HG02943 (cell line): ENCODE measurements around the gene MYO1F.

ENCODE experiments used
- ATAC-seq: cut with Tn5 transposase; IDR thresholded peaks from one replicate; pipeline ENCODE4 v1.9.1; 2021; ENCODE audit warnings: mild to moderate bottlenecking, low read depth, moderate library complexity; ENCODE audit not compliant: unreplicated experiment

MYO1F gene

GRCh38 chr19:8499048-8499833 is 78.0 kb downstream of the MYO1F start:
- no peak for ATAC-seq

DNA sequence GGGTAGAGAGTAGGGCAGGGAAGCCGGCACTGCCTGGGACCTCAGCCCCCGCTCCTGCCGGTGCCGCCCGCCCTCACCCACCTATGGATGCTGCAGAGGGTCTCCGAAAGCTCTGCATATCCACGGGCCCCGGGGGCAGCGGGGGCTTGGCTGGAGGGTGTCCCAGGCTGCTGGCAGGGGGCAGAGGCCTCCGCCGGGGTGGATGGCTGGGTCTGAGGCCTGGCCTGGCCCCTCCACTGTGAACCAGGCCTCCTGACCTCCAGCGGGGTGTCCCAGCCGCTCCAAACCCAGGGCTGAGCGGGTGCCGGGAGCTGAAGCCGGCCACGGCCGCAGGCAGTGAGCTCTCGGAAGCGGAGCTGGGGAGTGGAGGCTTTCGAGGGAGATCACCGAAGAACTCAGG is 78.9 kb downstream of the MYO1F start:
- ATAC-seq, result no peak

GRCh38 chr19:8494158-8494557 is 83.1 kb downstream of the MYO1F start:
- ATAC-seq, result no peak

DNA sequence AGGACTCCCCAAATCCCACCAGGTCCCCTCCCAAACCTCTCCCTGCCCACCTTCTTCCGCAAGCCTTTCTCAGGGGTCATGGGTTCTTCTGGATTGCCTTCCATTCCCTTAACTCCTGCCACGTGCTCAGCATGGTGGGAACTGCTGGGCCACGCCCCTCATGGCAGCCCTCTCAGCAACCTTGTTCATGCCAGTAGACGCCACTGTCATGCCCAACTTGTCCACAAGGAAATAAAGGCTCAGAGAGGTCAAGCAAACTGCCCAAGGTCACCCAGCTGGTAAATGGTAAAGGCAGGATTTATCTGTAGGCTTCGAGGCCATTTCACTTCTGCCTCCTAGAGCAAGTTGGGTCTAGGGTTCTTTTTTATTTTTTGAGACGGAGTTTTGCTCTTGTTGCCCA is 85.7 kb downstream of the MYO1F start:
- no peak for ATAC-seq

- ATAC-seq, result no peak
These were observed 86.4 kb downstream of the MYO1F start for GRCh38 chr19:8490873-8491272.

GRCh38 chr19:8490395-8490760 is 86.9 kb downstream of the MYO1F start:
- no peak for ATAC-seq

GRCh38 chr19:8489561-8490394 is 87.5 kb downstream of the MYO1F start:
- no peak for ATAC-seq

DNA sequence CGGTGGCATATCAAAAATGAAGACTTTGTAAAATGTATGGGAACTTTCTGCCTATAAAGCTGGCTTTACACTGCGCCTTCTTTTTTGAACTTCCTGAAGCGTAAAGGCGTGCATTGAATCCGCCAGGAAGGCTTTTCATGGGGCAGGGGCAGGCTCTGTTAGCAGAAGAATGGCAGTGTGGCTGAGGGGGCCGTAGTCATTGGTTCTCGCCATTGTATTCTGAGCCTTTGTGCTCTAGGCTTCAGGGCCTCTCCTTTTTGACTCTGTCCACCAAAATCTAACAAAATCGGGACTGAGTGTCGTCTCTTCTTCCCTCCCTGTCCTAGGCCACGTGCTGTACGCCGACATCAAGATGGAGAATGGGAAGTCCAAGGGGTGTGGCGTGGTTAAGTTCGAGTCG is 88.9 kb downstream of the MYO1F start:
- no peak for ATAC-seq

GRCh38 chr19:8487137-8487851 is 89.9 kb downstream of the MYO1F start:
- no peak for ATAC-seq

DNA sequence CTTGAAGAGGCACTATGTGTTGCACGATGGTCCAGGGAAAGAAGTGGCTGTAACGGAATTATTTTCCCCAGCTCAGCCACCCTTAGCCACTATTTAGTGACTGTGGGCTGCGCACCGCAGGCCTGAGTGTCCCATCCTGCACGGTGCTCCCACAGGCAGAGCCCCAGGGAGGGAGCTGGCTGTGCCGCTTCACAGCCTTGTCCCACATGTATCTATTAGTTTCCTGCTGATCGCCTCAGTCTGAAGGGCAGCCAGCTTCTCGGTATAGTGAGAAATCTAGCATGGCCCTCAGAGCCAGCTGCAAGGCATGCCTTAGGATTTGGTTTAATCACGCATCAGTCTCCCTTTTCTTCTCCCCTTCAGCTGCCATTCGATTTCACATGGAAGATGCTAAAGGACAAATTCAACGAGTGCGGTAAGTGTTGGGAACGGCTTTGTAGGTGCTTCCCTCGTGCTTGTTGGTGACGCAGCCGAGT is 90.5 kb downstream of the MYO1F start:
- no peak for ATAC-seq

DNA sequence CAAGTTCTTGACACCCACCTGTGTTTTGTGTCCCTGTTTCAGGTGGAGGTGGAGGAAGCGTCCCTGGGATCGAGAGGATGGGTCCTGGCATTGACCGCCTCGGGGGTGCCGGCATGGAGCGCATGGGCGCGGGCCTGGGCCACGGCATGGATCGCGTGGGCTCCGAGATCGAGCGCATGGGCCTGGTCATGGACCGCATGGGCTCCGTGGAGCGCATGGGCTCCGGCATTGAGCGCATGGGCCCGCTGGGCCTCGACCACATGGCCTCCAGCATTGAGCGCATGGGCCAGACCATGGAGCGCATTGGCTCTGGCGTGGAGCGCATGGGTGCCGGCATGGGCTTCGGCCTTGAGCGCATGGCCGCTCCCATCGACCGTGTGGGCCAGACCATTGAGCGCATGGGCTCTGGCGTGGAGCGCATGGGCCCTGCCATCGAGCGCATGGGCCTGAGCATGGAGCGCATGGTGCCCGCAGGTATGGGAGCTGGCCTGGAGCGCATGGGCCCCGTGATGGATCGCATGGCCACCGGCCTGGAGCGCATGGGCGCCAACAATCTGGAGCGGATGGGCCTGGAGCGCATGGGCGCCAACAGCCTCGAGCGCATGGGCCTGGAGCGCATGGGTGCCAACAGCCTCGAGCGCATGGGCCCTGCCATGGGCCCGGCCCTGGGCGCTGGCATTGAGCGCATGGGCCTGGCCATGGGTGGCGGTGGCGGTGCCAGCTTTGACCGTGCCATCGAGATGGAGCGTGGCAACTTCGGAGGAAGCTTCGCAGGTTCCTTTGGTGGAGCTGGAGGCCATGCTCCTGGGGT is 91.5 kb downstream of the MYO1F start:
- ATAC-seq, result no peak

GRCh38 chr19:8484331-8484894 is 92.8 kb downstream of the MYO1F start:
- ATAC-seq, result no peak

DNA sequence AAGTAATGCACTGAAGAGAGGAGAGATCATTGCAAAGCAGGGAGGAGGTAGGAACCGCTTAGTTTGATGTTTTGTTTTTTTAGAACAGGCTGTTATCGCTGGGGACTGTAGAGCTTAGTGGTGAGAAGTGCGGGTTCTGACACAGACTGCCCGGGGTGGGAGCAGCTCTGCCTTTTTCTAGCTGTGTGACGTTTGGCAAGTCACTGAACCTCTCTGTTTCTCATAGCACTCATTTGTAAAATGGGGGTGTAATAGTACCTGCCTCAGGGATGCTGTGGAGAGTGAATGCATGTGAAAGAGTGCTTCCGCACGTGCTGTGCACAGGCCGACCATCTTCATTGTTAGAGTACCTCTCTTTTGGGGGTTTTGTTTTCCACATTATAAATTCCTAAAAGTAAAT is 94.1 kb downstream of the MYO1F start:
- no peak for ATAC-seq

DNA sequence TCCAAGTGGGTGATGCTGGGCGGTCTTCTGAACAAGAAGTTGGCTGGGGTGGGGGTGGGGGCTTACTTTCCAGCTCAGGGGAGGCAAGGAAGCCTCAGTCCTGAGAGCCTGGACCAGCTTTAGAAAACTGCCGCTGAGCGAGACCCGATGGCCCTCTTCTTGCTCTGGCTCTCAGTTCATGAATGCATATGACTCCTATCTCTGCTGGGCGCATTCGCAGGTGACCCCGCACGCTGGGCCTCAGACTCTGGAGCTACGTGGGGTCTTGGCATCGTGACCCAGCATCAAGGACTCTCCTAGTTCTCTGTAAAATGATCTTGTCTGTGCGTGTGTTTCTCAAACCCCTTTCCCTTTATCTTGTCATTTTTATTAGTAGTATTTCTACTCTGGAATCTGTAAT is 94.5 kb downstream of the MYO1F start:
- no peak for ATAC-seq

DNA sequence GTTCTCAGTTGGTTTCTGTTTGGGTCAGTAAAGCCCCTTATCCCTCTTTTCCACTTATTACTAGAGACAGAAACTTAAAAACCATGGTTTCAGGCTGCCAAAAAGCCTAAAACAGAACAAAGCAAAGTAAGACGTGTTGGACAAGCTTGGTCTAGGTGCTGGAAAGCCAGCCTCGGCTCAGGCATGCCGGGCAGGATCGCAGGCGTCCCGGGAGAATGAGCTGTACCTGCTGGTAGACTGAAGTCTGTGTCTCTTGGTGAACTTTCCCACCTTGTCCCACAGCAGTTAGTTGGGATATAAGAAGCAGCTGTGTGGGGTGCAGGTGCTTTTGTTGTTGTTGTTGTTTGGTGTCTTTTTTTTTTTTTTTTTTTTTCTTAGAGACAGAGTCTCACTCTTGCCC is 95.6 kb downstream of the MYO1F start:
- ATAC-seq, result no peak

DNA sequence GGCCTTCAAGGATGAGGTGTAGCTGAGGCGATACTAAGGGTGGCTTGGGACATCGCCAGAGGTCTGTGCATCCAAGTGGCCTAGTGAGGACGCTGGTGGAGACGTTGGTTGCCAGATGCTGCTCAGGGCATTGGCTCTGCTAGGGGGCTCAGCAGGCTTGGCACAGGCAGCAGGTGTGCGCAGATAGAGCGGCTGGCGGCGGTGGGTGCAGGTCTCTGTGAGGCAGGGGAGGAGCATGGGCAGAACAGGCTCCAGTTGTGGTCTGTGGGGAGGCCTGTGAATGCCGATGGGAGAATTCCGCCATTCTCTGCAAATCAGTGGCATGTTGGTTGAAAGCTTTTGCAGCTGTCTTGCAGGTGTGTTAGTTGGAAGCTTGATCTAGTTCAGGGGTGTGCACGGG is 96.0 kb downstream of the MYO1F start:
- no peak for ATAC-seq

DNA sequence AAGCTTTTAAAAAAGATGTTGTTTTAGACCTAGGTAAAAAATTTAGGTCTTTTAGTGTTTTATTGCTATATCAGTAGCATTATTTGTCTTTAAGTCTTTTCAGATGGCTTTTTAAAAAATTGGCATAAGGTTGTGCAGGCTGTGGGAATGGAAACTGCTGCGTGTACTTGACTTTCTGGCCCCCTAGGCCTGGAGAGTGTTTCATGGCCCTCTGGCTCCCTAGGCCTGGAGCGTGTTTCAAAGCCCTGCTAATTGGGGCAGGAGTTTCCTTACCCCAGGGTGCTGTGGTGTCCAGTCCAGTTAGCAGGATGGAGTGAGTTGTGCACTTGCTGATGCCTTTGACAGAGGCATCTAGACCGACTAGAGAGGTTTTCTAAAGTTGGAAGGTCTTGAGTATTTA is 98.6 kb downstream of the MYO1F start:
- no peak for ATAC-seq

DNA sequence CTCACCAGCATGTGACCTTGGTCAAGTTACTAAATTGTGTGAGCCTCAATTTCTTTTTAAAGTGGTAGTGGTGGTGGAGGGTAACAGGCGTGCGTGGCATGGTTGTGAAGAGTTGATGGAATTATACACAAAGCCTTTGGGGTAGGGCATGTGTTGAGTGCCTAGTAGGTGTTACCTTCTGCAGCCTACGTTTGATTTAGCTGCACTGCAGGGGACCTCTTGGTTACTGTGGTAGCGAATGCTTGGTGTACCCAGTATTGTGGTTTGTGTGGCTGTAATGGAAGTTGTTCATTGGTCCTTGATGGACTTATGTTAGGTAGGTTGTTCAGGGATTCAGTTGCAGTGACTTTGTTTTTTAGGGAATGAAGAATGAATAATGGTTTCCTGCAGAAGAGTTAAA is 99.4 kb downstream of the MYO1F start:
- no peak for ATAC-seq

DNA sequence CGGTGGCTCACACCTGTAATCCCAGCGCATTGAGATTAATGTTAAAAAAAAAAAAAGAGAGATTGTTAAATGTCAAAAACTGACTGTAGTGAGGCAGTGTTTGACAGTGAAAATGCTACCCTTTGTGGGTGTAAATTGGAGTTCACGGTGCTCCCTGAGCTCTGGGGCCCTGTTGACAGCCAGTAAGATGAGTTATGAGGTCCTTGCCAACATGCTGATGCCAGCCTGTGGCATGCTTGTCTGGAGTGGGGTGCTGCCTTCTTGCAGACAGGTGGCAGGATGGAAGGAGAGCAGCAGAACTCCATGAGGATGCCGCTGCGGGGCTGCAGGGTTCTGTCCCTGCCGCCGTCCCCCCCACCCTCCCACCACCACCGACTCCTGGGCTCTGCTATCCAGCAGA is 100.7 kb downstream of the MYO1F start:
- ATAC-seq, result no peak

DNA sequence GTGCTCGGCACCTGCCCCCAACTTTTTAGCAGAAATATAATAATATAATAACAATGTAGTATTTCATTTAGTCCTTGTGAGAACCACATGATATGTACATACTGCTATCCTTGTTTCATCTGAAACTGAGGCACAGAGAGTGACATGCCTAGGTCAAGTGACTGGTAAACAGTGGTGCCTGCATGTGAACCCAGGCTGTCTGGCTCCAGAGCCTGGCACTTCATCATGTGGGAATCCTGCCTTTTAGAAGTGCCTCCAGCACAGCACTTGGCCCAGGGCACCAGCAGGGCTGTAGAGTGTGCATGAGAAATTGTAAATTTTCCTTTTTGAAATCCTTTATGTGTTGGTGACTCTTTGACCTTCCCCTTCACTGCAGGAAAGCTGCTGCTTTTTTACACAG is 102.2 kb downstream of the MYO1F start:
- ATAC-seq, result no peak
